Lower leg skin (tissue), 3 donors: ENCODE data around the gene RPRD1B.

Experiments used
- CTCF ChIP-seq, 3 donors: fragments of 450-650 bp; IDR thresholded peaks; one replicate each; pipeline ENCODE4 v1.5.1; 2016; ENCODE audit warnings: antibody characterized with exemption in 3 of 3, mild to moderate bottlenecking in 3 of 3, moderate library complexity in 2 of 3
- POLR2A ChIP-seq, 2 donors: fragments of 450-650 bp; IDR thresholded peaks; one replicate each; pipeline ENCODE4 v1.6.1; 2016 to 2017; ENCODE audit warnings: antibody characterized with exemption in 2 of 2, mild to moderate bottlenecking in 1 of 2, moderate library complexity in 1 of 2

- TF ChIP-seq CTCF (IDR thresholded peaks at IDR 0.05) = no peak
- TF ChIP-seq POLR2A (IDR thresholded peaks at IDR 0.05) = no peak
Observed at GRCh38 chr20:38063911-38064530, 30.5 kb downstream of the RPRD1B start.
